ENCODE results near the gene NOP58. TPM values are rescaled to one million over a fixed set of nuclear protein-coding genes. Genes with fewer than 3 reads are reported as not detected.

NOP58 gene
- total and polyA plus RNA-seq, 2 of the 4 experiments (the other 2 are of a cell fraction): 45.3 to 54.0 TPM

GRCh38 chr2:202270487-202270886, 4.9 kb downstream of the NOP58 start:
- H3K27ac ChIP-seq (ENCODE audit: insufficient read depth, low read length): no peak overlapping the region
- peaks cover 84% of the 10 kb centered on the region for H4K20me1 ChIP-seq (ENCODE audit: insufficient read depth, low read length)
- no peak overlapping the region for H3K4me3 ChIP-seq (ENCODE audit: insufficient read depth, low read depth, low read length)
- DNase-seq (no peak), ATAC-seq (ENCODE audit: low read depth) (no peak)
- H3K9me3 ChIP-seq (ENCODE audit: control insufficient read depth, insufficient read depth, low read length): no peaks in the 10 kb centered on the region
- H3K27me3 ChIP-seq (ENCODE audit: control insufficient read depth, insufficient read depth, low read length): no peaks in the 10 kb centered on the region
- peaks cover 6% of the 10 kb centered on the region; the same call in 1 of the 2 replicates for H3K9me1 ChIP-seq (ENCODE audit: insufficient read depth, low read length)
- peaks cover 0 to 6% of the 10 kb centered on the region in 2 experiments; a peak in 1 of 4 replicates for H3K79me1 ChIP-seq (ENCODE audit: low read depth in 1 of 2, low read length in 2 of 2)
- no peak overlapping the region for H3K23ac ChIP-seq (ENCODE audit: low read depth, low read length)
- H2AK5ac ChIP-seq (ENCODE audit: low read depth, low read length): no peak overlapping the region
- no peak overlapping the region for H2BK5ac ChIP-seq (ENCODE audit: low read depth, low read length, poor library complexity, severe bottlenecking)
- H4K91ac ChIP-seq (ENCODE audit: insufficient read depth, low read depth, low read length): no peak overlapping the region
- intact Hi-C loops (cut with micrococcal nuclease): no loop called here
- ChIA-PET CTCF (no interaction called here), POLR2A (ENCODE audit: unreplicated experiment) (no interaction called here)
- no peak overlapping the region for H4K5ac ChIP-seq (ENCODE audit: low read depth, low read length)
- H2BK120ac ChIP-seq (ENCODE audit: low read depth, low read length): no peak overlapping the region
- no peak overlapping the region for H3K14ac ChIP-seq (replicated peaks; ENCODE audit: low read depth, low read length)
- TF ChIP-seq POLR2A (IDR thresholded peaks at IDR 0.05; ENCODE audit: low read depth, low read length) (no peak), SMC3 (IDR thresholded peaks at IDR 0.05; ENCODE audit: low read depth, low read length) (no peak)
- peaks cover 2% of the 10 kb centered on the region for H3K4me1 ChIP-seq (ENCODE audit: control insufficient read depth, insufficient read depth, low read length)
- BruUV-seq (replicated peaks): no TSS peak
- no peak overlapping the region for H3K56ac ChIP-seq (ENCODE audit: extremely low read depth, insufficient read depth, low read length)
- no peak overlapping the region for H3K4ac ChIP-seq (ENCODE audit: low read depth, low read length)
- in situ Hi-C loops (cut with MboI; ENCODE audit: low sequenced_read_pairs): no loop called here
- H3K36me3 ChIP-seq (ENCODE audit: control insufficient read depth, insufficient read depth, low read length): no peaks in the 10 kb centered on the region; the same call in 1 of the 2 replicates
- H2AFZ ChIP-seq (replicated peaks; ENCODE audit: low read length, poor library complexity): no peak overlapping the region
- no CpG with 5 or more reads among the region's 3 CpGs for WGBS, 2 experiments (ENCODE audit: extremely low coverage in 2 of 2, insufficient read length in 1 of 2)
- no peak overlapping the region for H2BK20ac ChIP-seq (ENCODE audit: low read depth, low read length)
- H2BK15ac ChIP-seq (ENCODE audit: low read depth, low read length): no peak overlapping the region
- H2AK9ac ChIP-seq (replicated peaks; ENCODE audit: low read depth, low read length, poor library complexity): no peak overlapping the region
- no peak overlapping the region for H3K18ac ChIP-seq (ENCODE audit: low read depth, low read length)
- H3K4me2 ChIP-seq (ENCODE audit: low read depth, low read length): no peak overlapping the region
- H4K8ac ChIP-seq (ENCODE audit: low read depth in 2 of 2, low read length in 2 of 2): no peak overlapping the region
- H3K9ac ChIP-seq (ENCODE audit: low read depth, low read length): no peak overlapping the region
- dilution Hi-C loops (cut with HindIII; ENCODE audit: low sequenced_read_pairs, unreplicated experiment): no loop called here

Data from IMR-90 (cell line).